NCI-H2171 (cell line): ENCODE data around the gene DRAXIN.

Experiments
- DNase-seq: peaks from one replicate; lab custom pipeline; 2025; lab: John Stamatoyannopoulos, UW

The DRAXIN gene

GRCh38 chr1:11688506-11688905 lies 3.0 kb upstream of the DRAXIN start:
- no peak for DNase-seq

- peak; percentile 40 for DNase-seq
These were observed 861 bp upstream of the DRAXIN start for GRCh38 chr1:11690397-11691301.

GRCh38 chr1:11691928-11692711 lies 610 bp downstream of the DRAXIN start:
- DNase-seq: no peak

- no peak for DNase-seq
These were observed 1.6 kb downstream of the DRAXIN start for GRCh38 chr1:11693024-11693590.

GRCh38 chr1:11693917-11694316 lies 2.4 kb downstream of the DRAXIN start:
- no peak for DNase-seq

GRCh38 chr1:11695861-11696260 lies 4.4 kb downstream of the DRAXIN start:
- DNase-seq: no peak

- no peak for DNase-seq
These were observed 5.8 kb downstream of the DRAXIN start for GRCh38 chr1:11697188-11697892.

- no peak for DNase-seq
These were observed 6.3 kb downstream of the DRAXIN start for GRCh38 chr1:11697893-11698210.

- DNase-seq: peak; percentile 93
These were observed 9.3 kb downstream of the DRAXIN start for GRCh38 chr1:11700601-11701467.

GRCh38 chr1:11701551-11701961 lies 10.0 kb downstream of the DRAXIN start:
- peak; percentile 31 for DNase-seq

GRCh38 chr1:11701981-11702803 lies 10.7 kb downstream of the DRAXIN start:
- DNase-seq: no peak

- DNase-seq: no peak
These were observed 12.1 kb downstream of the DRAXIN start for GRCh38 chr1:11703357-11704193.

- no peak for DNase-seq
These were observed 12.7 kb downstream of the DRAXIN start for GRCh38 chr1:11704194-11704529.

- no peak for DNase-seq
These were observed 13.4 kb downstream of the DRAXIN start for GRCh38 chr1:11704691-11705475.

GRCh38 chr1:11705596-11705995 lies 14.1 kb downstream of the DRAXIN start:
- DNase-seq: no peak

- DNase-seq: no peak
These were observed 14.8 kb downstream of the DRAXIN start for GRCh38 chr1:11706292-11706691.

- DNase-seq: peak; percentile 98
These were observed 16.2 kb downstream of the DRAXIN start for GRCh38 chr1:11707621-11708276.
